CD4-positive, alpha-beta T cell (primary cell): Measurements from ENCODE around the gene ARSH. TPM values are rescaled to one million over a fixed set of nuclear protein-coding genes. Genes with fewer than 3 reads are reported as not detected.

Experiments
- ATAC-seq: fragments of 200-7000 bp; cut with Tn5 transposase; one replicate; pipeline ENCODE4 v1.10.0; 2022; ENCODE audit warnings: mild to moderate bottlenecking; ENCODE audit not compliant: poor library complexity
- CTCF ChIA-PET: fragments of 350-600 bp; sonication (Branson Sonifier 250); formaldehyde crosslinking; loops from one replicate; lab custom pipeline; 2021; ENCODE audit warnings: antibody characterized with exemption, inconsistent platforms; lab: Charles Lee
- POLR2A ChIA-PET: fragments of 350-600 bp; sonication (Branson Sonifier 250); formaldehyde crosslinking; loops from one replicate; lab custom pipeline; 2021; ENCODE audit warnings: antibody characterized with exemption, inconsistent platforms; lab: Charles Lee
- DNase-seq, 14 experiments: peaks; one replicate each; pipeline ENCODE4 v3.0.0-alpha.2; 2013 to 2020; ENCODE audit warnings: mixed read lengths in 2 of 14
- H3K27ac ChIP-seq, 2 donors: one replicate each; pipeline versions ENCODE4 v1.5.1 to v1.7.0; 2013; ENCODE audit warnings: low read length in 2 of 2, low read depth in 1 of 2, mild to moderate bottlenecking in 1 of 2
- H3K27me3 ChIP-seq, 2 experiments: 1 replicate in 1 of 2; 2 replicates in 1 of 2; pipeline versions ENCODE4 v1.6.1 to v1.7.0; 2013; ENCODE audit warnings: low read length in 2 of 2, control low read depth in 1 of 2, mild to moderate bottlenecking in 1 of 2, moderate library complexity in 1 of 2; ENCODE audit not compliant: insufficient read depth in 2 of 2, control insufficient read depth in 1 of 2
- H3K36me3 ChIP-seq: one replicate; pipeline ENCODE4 v1.6.1; 2013; ENCODE audit warnings: low read length, control low read depth; ENCODE audit not compliant: insufficient read depth
- H3K4me1 ChIP-seq: one replicate; pipeline ENCODE4 v1.6.1; 2013; ENCODE audit warnings: low read length, control low read depth; ENCODE audit not compliant: insufficient read depth
- H3K4me3 ChIP-seq: one replicate; pipeline ENCODE4 v1.5.1; 2013; ENCODE audit warnings: mild to moderate bottlenecking, low read length, moderate library complexity
- H3K9me3 ChIP-seq, 2 experiments: 1 replicate in 1 of 2; 2 replicates in 1 of 2; pipeline versions ENCODE4 v1.6.1 to v1.7.0; 2013; ENCODE audit warnings: low read length in 2 of 2, mild to moderate bottlenecking in 2 of 2, control low read depth in 1 of 2, moderate library complexity in 1 of 2; ENCODE audit not compliant: control insufficient read depth in 1 of 2, insufficient read depth in 1 of 2
- H3K27ac Mint-ChIP-seq: one replicate; pipeline ENCODE4 v1.8.0; 2020; ENCODE audit warnings: mixed read lengths
- H3K27me3 Mint-ChIP-seq: one replicate; pipeline ENCODE4 v1.8.0; 2021; ENCODE audit warnings: mixed read lengths
- H3K36me3 Mint-ChIP-seq: one replicate; pipeline ENCODE4 v1.8.0; 2021; ENCODE audit warnings: low read depth, mixed read lengths
- H3K4me1 Mint-ChIP-seq: one replicate; pipeline ENCODE4 v1.8.0; 2021; ENCODE audit warnings: low read depth, mixed read lengths
- H3K4me3 Mint-ChIP-seq: one replicate; pipeline ENCODE4 v1.8.0; 2020; ENCODE audit warnings: mild to moderate bottlenecking, mixed read lengths
- H3K9me3 Mint-ChIP-seq: one replicate; pipeline ENCODE4 v1.8.0; 2020; ENCODE audit warnings: mixed read lengths
- CTCF ChIP-seq: fragments of 200-600 bp; IDR thresholded peaks from one replicate; pipeline ENCODE4 v1.8.0; 2022; ENCODE audit warnings: antibody characterized with exemption, mild to moderate bottlenecking
- intact Hi-C, 2 experiments: fragments of 100-400 bp; cut with DNase I in 1 of 2; cut with micrococcal nuclease in 1 of 2; formaldehyde crosslinking; loops; one replicate each; pipeline versions ENCODE4 v1.15.1 to v1.9.0; 2023 to 2025; cut with DNase I, micrococcal nuclease
- total RNA-seq, 174 experiments: library from RNA in 2 of 174; stranded (reverse) in 2 of 174; gene quantifications; one replicate each; pipeline ENCODE4 v1.2.3 and lab custom pipeline; 2021 to 2026

ARSH gene
- total RNA-seq, 2 experiments from 2014 or later: not detected

DNA sequence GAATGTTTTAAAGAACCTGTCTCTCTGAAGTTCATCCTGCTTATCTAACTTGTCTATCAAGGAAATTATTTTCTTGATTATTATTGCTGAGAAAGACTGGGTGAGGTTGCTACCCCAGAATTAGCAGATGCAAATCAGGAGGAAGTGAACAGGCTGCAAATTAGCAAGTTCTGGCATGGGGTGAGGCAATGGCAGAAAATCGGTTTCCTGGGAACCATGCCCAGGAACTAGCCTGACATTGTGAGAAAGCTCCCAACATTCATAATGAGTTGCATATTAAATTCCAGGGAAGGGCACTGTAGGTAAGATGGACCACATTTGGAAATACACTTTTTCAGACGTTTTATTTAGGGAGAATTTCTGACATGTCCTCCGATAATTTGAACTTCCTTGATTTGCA lies 46.5 kb downstream of the ARSH start:
- H3K9me3 Mint-ChIP-seq: no peaks in the 10 kb centered on the region
- H3K36me3 Mint-ChIP-seq: no peaks in the 10 kb centered on the region
- DNase-seq (no peak), ATAC-seq (no peak)
- CTCF ChIA-PET: no interaction called here
- POLR2A ChIA-PET: no interaction called here
- Histone ChIP-seq H3K4me1 (no peaks in the 10 kb centered on the region), H3K9me3 (no peaks in the 10 kb centered on the region), H3K4me3 (no peak overlapping the region), H3K27me3 (no peaks in the 10 kb centered on the region), H3K36me3 (no peaks in the 10 kb centered on the region), H3K27ac (no peak overlapping the region)
- intact Hi-C loops: no loop called here
- no peaks in the 10 kb centered on the region for H3K27me3 Mint-ChIP-seq
- H3K4me3 Mint-ChIP-seq: no peak overlapping the region
- no peak for TF ChIP-seq CTCF
- no peaks in the 10 kb centered on the region for H3K4me1 Mint-ChIP-seq
- no peak overlapping the region for H3K27ac Mint-ChIP-seq

DNA sequence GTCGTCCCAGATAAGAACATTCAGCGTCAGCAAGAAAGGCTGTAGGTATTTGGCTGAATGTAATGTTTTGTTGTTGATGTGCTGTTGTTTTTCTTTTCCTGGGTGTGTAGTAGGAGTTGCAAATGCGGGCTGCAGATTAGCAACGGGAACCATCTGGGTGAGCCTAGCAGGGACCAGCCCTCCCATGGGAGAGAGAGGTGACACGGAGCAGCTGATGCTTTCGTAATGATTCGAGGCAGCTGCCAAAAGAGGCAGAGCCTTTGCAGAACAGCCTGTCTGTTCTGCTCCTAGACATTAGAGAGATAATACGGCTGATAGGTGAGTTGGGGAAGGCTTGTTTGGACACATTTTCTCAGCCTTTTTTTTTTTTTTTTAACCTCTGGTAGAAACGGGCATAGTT lies 60.2 kb downstream of the ARSH start:
- no peaks in the 10 kb centered on the region for H3K27me3 Mint-ChIP-seq
- POLR2A ChIA-PET: no interaction called here
- H3K27ac ChIP-seq: no peak overlapping the region
- H3K27me3 ChIP-seq: no peaks in the 10 kb centered on the region
- TF ChIP-seq CTCF: no peak
- DNase-seq (no peak), ATAC-seq (no peak)
- H3K9me3 ChIP-seq: no peaks in the 10 kb centered on the region
- H3K4me1 Mint-ChIP-seq: no peaks in the 10 kb centered on the region
- intact Hi-C loops: no loop called here
- no peaks in the 10 kb centered on the region for H3K9me3 Mint-ChIP-seq
- no peaks in the 10 kb centered on the region for H3K36me3 ChIP-seq
- no peak overlapping the region for H3K4me3 Mint-ChIP-seq
- CTCF ChIA-PET: no interaction called here
- no peak overlapping the region for H3K4me3 ChIP-seq
- H3K4me1 ChIP-seq: no peaks in the 10 kb centered on the region
- no peaks in the 10 kb centered on the region for H3K36me3 Mint-ChIP-seq
- H3K27ac Mint-ChIP-seq: no peak overlapping the region

GRCh38 chrX:3075959-3076358 lies 69.6 kb downstream of the ARSH start:
- no peak for ATAC-seq
- Mint-ChIP-seq H3K36me3 (no peaks in the 10 kb centered on the region), H3K4me3 (no peak overlapping the region), H3K4me1 (no peaks in the 10 kb centered on the region), H3K27me3 (peaks cover 12% of the 10 kb centered on the region), H3K27ac (no peak overlapping the region), H3K9me3 (peaks cover 3% of the 10 kb centered on the region)
- Histone ChIP-seq H3K36me3 (no peaks in the 10 kb centered on the region), H3K27me3 (peaks cover 0 to 2% of the 10 kb centered on the region in 2 experiments), H3K4me1 (no peaks in the 10 kb centered on the region), H3K27ac (no peak overlapping the region), H3K4me3 (no peak overlapping the region), H3K9me3 (no peaks in the 10 kb centered on the region)
- intact Hi-C loops: no loop called here
- DNase-seq: no peak
- POLR2A ChIA-PET: no interaction called here
- CTCF ChIA-PET: no interaction called here
- no peak for TF ChIP-seq CTCF
